Mucosa of stomach (tissue), 1 donor: ENCODE results near the gene CACNA1S.

ENCODE experiments used
- H3K27me3 ChIP-seq: one replicate; pipeline ENCODE4 v1.7.0; 2013; ENCODE audit warnings: mild to moderate bottlenecking, low read length; ENCODE audit not compliant: control insufficient read depth, insufficient read depth
- H3K36me3 ChIP-seq: one replicate; pipeline ENCODE4 v1.7.0; 2013; ENCODE audit warnings: low read length; ENCODE audit not compliant: control insufficient read depth, insufficient read depth
- H3K4me1 ChIP-seq: one replicate; pipeline ENCODE4 v1.7.0; 2013; ENCODE audit warnings: mild to moderate bottlenecking, low read length; ENCODE audit not compliant: control insufficient read depth, insufficient read depth
- H3K4me3 ChIP-seq: one replicate; pipeline ENCODE4 v1.7.0; 2013; ENCODE audit warnings: low read length
- H3K9ac ChIP-seq: one replicate; pipeline ENCODE4 v1.7.0; 2013; ENCODE audit warnings: mild to moderate bottlenecking, low read length, moderate library complexity
- H3K9me3 ChIP-seq: one replicate; pipeline ENCODE4 v1.7.0; 2013; ENCODE audit warnings: mild to moderate bottlenecking, low read length, moderate library complexity; ENCODE audit not compliant: control insufficient read depth
- donor health status: Pancreatic carcinoma.

Gene CACNA1S

GRCh38 chr1:201145132-201145531 is 32.9 kb upstream of the CACNA1S start:
- Histone ChIP-seq H3K36me3 (no peaks in the 10 kb centered on the region), H3K27me3 (no peaks in the 10 kb centered on the region), H3K9me3 (no peaks in the 10 kb centered on the region), H3K4me1 (peaks cover 4% of the 10 kb centered on the region), H3K9ac (no peak overlapping the region), H3K4me3 (no peak overlapping the region)

GRCh38 chr1:201144701-201145100 is 32.5 kb upstream of the CACNA1S start:
- H3K4me3 ChIP-seq = no peak overlapping the region

GRCh38 chr1:201143726-201144635 is 31.8 kb upstream of the CACNA1S start:
- Histone ChIP-seq H3K36me3 (no peaks in the 10 kb centered on the region), H3K9ac (no peak overlapping the region), H3K27me3 (no peaks in the 10 kb centered on the region), H3K4me1 (no peaks in the 10 kb centered on the region), H3K4me3 (no peak overlapping the region), H3K9me3 (no peaks in the 10 kb centered on the region)

More at GRCh38 chr1:201144701-201145100, 32.5 kb upstream of the CACNA1S start:
- Histone ChIP-seq H3K36me3 (no peaks in the 10 kb centered on the region), H3K9ac (no peak overlapping the region), H3K9me3 (no peaks in the 10 kb centered on the region), H3K27me3 (no peaks in the 10 kb centered on the region), H3K4me1 (no peaks in the 10 kb centered on the region)

GRCh38 chr1:201142849-201143725 is 30.9 kb upstream of the CACNA1S start:
- no peak overlapping the region for H3K4me3 ChIP-seq
- H3K9ac ChIP-seq = no peak overlapping the region

GRCh38 chr1:201142011-201142848 is 30.0 kb upstream of the CACNA1S start:
- Histone ChIP-seq H3K27me3 (no peaks in the 10 kb centered on the region), H3K9ac (no peak overlapping the region), H3K36me3 (no peaks in the 10 kb centered on the region), H3K4me3 (no peak overlapping the region), H3K4me1 (peaks cover 14% of the 10 kb centered on the region), H3K9me3 (no peaks in the 10 kb centered on the region)

More at GRCh38 chr1:201142849-201143725, 30.9 kb upstream of the CACNA1S start:
- no peaks in the 10 kb centered on the region for H3K27me3 ChIP-seq
- no peaks in the 10 kb centered on the region for H3K9me3 ChIP-seq
- no peaks in the 10 kb centered on the region for H3K36me3 ChIP-seq
- peaks cover 7% of the 10 kb centered on the region for H3K4me1 ChIP-seq

GRCh38 chr1:201141418-201141817 is 29.2 kb upstream of the CACNA1S start:
- H3K4me1 ChIP-seq = peaks cover 22% of the 10 kb centered on the region
- H3K27me3 ChIP-seq = no peaks in the 10 kb centered on the region
- no peaks in the 10 kb centered on the region for H3K9me3 ChIP-seq
- no peak overlapping the region for H3K9ac ChIP-seq
- no peak overlapping the region for H3K4me3 ChIP-seq
- H3K36me3 ChIP-seq = no peaks in the 10 kb centered on the region

GRCh38 chr1:201140941-201141260 is 28.7 kb upstream of the CACNA1S start:
- H3K9me3 ChIP-seq = no peaks in the 10 kb centered on the region
- H3K4me3 ChIP-seq = no peak overlapping the region
- no peaks in the 10 kb centered on the region for H3K36me3 ChIP-seq
- no peaks in the 10 kb centered on the region for H3K27me3 ChIP-seq
- peaks cover 24% of the 10 kb centered on the region for H3K4me1 ChIP-seq
- H3K9ac ChIP-seq = no peak overlapping the region

- Histone ChIP-seq H3K4me1 (peaks cover 24% of the 10 kb centered on the region), H3K4me3 (no peak overlapping the region), H3K36me3 (no peaks in the 10 kb centered on the region), H3K9me3 (no peaks in the 10 kb centered on the region), H3K9ac (no peak overlapping the region), H3K27me3 (no peaks in the 10 kb centered on the region)
These were observed 28.2 kb upstream of the CACNA1S start for GRCh38 chr1:201140235-201140940.

- H3K4me1 ChIP-seq = peaks cover 24% of the 10 kb centered on the region
- H3K4me3 ChIP-seq = no peak overlapping the region
- H3K9ac ChIP-seq = no peak overlapping the region
- no peaks in the 10 kb centered on the region for H3K9me3 ChIP-seq
- H3K27me3 ChIP-seq = no peaks in the 10 kb centered on the region
- H3K36me3 ChIP-seq = no peaks in the 10 kb centered on the region
These were observed 27.5 kb upstream of the CACNA1S start for GRCh38 chr1:201139756-201140155.

- H3K27me3 ChIP-seq = no peaks in the 10 kb centered on the region
- H3K9me3 ChIP-seq = no peaks in the 10 kb centered on the region
- H3K9ac ChIP-seq = no peak overlapping the region
- peaks cover 24% of the 10 kb centered on the region for H3K4me1 ChIP-seq
- H3K36me3 ChIP-seq = no peaks in the 10 kb centered on the region
- no peak overlapping the region for H3K4me3 ChIP-seq
These were observed 27.1 kb upstream of the CACNA1S start for GRCh38 chr1:201139306-201139705.

- Histone ChIP-seq H3K4me1 (peaks cover 24% of the 10 kb centered on the region), H3K9me3 (no peaks in the 10 kb centered on the region), H3K4me3 (no peak overlapping the region), H3K36me3 (no peaks in the 10 kb centered on the region), H3K9ac (no peak overlapping the region), H3K27me3 (no peaks in the 10 kb centered on the region)
These were observed 26.1 kb upstream of the CACNA1S start for GRCh38 chr1:201138311-201138840.
